Stimulated activated CD4-positive, alpha-beta T cell treated with anti-CD3 and anti-CD28 coated beads, Interleukin-15, amount 100 ng/mL, for 48 hours (primary cell): ENCODE measurements around the gene SSB.
"Not testable (repeated sequence)": the region's sequence is repeated elsewhere in the genome, so short reads cannot be mapped to it uniquely, and the experiment has no call there.

Experiments
- DNase-seq, 2 donors: peaks; one replicate each; pipeline ENCODE4 v3.0.0-alpha.2; 2020; ENCODE audit warnings: low read depth in 2 of 2

SSB gene

DNA sequence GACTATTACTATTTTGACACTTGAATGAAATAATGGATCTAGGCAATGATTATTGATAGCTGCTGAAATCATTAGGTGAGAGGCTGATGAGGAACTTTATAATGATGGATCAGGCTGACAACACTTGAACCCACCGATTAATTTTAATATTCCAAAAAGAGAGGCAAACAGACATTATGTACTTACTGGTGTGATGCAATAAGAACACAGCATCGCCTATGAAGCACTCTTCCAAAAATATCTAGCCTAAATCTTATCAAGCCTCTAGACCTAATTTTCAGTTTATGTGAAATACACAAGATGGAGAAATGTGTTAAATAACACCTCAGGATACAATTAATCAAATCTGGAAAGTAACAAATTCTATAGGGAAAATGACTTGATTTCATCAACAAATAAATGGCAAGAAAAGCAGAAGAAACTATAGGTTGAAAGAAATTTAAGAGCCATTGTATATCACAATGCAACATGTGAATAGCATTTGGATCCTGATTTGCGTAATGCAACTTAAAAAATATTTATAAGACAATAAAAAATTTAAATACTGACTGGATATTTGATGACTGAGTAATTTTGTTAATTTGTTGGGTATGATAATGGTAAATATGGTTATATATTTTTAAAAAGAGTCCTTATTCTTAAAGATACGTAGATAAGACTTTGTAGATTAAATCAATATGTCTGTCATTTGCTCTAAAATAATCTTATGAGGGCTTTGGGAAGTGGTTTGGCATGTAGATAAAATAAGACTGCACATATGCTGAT, 17.2 kb upstream of the SSB start:
- DNase-seq: no peak

- no peak for DNase-seq
These were observed 16.2 kb upstream of the SSB start for GRCh38 chr2:169782513-169782912.

- no peak for DNase-seq
These were observed 8.1 kb upstream of the SSB start for GRCh38 chr2:169790581-169790980.

GRCh38 chr2:169795181-169795580, 3.5 kb upstream of the SSB start:
- no peak for DNase-seq

DNA sequence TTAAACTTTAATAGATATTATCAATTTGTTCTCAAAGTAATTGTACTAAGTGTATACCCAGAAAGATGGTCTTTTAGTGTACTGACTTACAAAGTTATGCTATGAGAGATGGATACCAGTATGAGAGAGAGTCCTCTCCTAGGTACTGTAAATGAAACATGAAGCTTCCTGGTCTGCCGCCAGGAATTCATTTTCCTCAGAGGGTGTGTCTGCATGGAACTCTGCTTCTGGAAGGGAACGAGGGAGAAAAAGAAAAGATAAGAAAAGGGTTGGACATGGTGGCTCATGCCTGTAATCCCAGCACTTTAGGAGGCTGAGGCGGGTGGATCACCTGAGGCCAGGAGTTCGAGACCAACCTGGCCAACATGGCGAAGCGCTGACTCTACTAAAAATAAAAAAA, 2.2 kb upstream of the SSB start:
- DNase-seq: no peak

DNA sequence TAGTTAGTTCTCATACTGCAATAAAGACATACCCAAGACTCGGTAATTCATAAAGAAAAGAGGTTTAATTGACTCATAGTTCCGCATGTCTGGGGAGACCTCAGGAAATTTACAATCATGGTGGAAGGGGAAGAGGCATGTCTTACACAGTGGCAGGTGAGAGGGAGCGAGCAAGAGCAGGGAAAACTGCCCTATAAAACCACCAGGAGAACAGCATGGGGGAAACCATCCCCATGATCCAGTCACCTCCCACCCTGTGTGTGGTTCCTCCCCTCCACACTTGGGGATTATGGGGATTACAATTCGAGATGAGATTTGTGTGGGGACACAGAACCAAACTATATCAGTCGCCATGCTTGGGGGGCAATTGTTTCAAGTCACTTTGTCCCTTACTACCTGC, 1.1 kb upstream of the SSB start:
- no peak for DNase-seq

GRCh38 chr2:169798397-169798717, 314 bp upstream of the SSB start:
- no peak for DNase-seq

DNA sequence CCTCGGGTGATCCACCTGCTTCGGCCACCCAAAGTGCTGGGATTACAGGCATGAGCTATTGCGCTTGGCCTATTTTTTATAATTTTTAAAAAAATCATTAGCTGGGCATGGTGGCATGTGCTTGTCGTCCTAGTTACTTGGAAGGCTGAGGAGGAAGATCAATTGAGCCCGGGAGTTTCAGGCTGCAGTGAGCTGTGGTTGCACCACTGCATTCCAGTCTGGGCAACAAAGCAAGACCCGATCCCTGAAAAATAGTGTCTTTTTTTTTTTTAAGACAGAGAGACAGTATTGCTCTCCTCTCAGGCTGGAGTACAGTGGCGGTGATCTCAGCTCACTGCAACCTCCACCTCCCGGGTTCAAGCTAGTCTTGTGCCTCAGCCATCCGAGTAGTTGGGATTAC, 4.8 kb downstream of the SSB start:
- no peak for DNase-seq

DNA sequence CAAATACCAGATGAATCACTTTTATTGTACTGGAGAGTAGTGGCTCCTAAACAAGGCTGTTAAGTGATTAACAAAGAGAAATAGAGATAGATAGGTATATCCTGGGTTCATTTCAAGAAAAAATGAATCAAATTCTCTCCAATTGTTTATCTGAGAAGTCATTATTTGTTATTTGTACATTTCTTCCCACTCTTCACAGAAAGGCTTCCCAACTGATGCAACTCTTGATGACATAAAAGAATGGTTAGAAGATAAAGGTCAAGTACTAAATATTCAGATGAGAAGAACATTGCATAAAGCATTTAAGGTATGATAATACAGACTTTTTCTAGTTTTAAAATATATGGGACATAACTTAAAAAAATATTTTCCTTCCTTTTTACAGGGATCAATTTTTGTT, 7.9 kb downstream of the SSB start:
- no peak for DNase-seq

DNA sequence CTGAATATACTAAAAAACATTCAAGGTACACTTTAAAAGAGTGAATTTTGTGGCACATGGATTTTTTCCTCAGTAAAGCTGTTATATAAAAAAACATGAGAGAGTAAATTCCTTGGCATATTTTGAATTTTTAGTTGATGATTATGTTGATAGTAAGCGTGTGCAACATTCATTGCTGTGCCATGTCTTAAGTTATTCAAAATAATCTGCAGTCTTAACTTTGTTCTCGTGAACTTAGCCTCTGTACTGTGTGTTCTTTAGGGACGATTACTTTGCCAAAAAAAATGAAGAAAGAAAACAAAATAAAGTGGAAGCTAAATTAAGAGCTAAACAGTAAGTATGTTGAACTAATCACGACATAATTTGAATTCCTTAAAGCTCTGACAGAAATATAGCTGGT, 9.6 kb downstream of the SSB start:
- no peak for DNase-seq

- DNase-seq: no peak
These were observed 17.2 kb downstream of the SSB start for GRCh38 chr2:169815849-169816248.

- DNase-seq: not testable (repeated sequence)
These were observed 18.3 kb downstream of the SSB start for GRCh38 chr2:169816961-169817360.

DNA sequence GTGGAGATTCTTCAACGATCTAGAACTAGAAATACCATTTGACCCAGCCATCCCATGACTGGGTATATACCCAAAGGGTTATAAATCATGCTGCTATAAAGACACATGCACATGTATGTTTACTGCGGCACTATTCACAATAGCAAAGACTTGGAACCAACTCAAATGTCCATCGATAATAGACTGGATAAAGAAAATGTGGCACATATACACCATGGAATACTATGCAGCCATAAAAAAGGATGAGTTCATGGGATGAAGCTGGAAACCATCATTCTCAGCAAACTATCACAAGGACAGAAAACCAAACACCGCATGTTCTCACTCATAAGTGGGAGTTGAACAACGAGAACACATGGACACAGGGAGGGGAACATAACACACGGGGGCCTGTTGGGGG, 18.7 kb downstream of the SSB start:
- not testable (repeated sequence) for DNase-seq

DNA sequence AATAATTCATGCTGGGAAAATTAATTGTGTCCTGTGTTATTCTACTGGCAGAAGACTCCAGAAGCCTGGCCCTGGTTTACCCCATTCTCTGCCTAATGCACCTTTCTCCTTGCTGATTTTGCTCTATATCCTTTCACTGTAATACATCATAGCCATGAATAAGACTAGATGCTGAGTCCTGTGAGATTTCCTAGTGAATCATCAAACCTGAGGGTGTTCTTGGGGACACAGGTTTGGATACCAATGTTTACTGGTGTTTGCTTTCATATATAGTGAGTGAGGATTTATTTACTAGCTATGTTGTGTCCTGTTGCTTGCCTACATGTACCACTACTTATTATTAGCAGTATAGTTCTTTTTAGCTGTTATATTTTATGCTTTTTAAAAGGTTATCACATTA, 19.6 kb downstream of the SSB start:
- DNase-seq: no peak

DNA sequence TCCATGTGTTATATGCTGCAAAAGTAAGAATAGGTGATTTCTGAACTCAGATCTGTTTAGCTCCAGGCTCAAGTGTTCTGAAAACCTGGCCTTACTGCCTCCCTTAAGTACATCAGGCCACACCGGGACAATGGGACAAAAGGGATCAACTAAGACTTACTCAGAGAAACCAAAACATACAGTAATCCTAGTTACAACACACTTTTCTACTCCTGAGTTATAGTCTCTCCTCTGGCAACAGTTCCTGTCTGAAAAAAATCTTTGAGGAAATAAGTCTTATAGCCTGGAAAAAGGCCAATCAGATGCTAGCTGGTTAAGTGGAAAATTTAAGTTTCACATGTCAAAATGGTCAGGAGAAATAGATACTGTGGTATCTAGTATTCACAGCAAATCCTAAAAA, 20.4 kb downstream of the SSB start:
- no peak for DNase-seq

GRCh38 chr2:169820101-169820500, 21.4 kb downstream of the SSB start:
- not testable (repeated sequence) for DNase-seq

DNA sequence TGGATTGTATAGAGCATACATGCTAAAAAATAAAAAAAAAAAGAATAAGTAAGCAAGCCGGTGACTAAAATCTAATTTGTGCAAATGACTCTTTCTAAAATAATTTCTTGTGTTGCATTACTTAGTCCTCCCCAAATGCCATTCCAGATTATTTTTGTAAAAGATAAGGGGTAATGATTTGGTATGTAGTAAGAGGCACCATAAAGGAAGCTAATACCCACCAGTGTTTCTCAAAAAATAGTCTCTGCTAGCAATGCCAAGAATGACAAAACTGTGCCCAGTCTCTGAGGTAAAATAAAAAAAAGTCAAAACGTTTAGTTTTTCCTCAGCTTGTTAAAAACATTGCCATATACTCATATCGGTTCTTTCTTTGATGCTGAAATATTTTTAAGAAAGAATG, 23.4 kb downstream of the SSB start:
- no peak for DNase-seq

- DNase-seq: no peak
These were observed 24.2 kb downstream of the SSB start for GRCh38 chr2:169822785-169823392.

GRCh38 chr2:169823996-169824372, 25.3 kb downstream of the SSB start:
- DNase-seq: no peak

GRCh38 chr2:169824373-169825333, 26.0 kb downstream of the SSB start, which contains the start of gene METTL5:
Gene METTL5, minus strand, starts transcription at chr2:169824905. Its CDS starts 308 bp downstream, at chr2:169824597.
- DNase-seq: peak; percentile 49 to 74

DNA sequence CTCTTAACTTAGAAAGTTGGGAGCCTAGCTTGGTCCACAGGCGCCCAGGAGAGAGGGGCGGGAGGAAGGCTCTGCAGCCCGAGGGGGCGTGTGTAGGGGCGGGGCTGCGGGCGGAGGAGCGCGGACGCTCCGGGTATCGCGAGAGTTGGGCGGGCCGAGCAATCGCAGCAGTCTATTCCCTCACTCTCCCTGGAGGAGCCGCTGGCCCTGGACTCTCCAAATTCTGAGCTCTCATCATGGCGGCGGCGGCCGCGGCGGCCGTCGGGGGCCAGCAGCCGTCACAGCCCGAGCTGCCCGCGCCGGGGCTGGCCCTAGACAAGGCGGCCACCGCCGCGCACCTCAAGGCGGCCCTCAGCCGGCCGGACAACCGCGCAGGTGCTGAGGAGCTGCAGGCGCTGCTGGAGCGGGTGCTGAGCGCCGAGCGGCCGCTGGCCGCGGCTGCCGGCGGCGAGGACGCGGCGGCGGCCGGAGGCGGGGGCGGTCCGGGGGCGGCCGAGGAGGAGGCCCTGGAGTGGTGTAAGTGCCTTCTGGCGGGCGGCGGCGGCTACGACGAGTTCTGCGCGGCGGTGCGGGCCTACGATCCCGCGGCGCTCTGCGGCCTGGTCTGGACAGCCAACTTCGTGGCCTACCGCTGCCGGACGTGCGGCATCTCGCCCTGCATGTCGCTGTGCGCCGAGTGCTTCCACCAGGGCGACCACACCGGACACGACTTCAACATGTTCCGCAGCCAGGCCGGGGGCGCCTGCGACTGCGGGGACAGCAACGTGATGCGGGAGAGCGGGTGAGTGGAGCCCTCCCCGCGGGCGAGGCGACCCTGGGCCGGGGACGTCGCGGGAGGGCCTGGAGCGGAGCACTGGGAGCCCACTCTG, 28.8 kb downstream of the SSB start, which contains the start of gene UBR3:
TSS of gene UBR3 (plus strand) at position 183 of the 869 bp plus-strand sequence. CDS start at position 237, 54 bp downstream.
- DNase-seq: peak; percentile 76 to 88
